Measurements from ENCODE around the gene BPIFB3.

DNA sequence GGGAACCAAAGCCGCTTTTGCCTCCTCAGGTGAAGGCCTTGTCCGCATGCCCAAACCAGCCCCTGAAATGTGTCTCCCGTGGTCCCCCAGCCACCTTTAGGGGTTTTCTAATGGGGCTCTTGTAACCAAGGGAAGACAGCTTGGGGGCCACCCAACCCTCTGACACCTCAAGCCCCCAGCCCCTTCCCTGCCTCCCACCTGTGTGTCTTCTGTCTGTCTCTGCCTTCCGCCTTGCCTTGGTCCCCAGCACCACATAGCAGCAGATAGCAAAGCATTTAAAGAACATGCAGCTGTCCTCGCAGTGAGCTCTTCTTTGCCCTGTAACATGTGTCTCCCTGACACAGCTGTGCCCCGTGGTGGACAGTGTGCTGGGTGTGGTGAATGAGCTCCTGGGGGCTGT lies 9.6 kb downstream of the BPIFB3 start:
- TF ChIP-seq GABPB1 (CRISPR knock-in tag; IDR thresholded peaks at IDR 0.05): no peak
- TF ChIP-seq CTCF (IDR thresholded peaks at IDR 0.05): no peak
- TF ChIP-seq CREB1 (CRISPR knock-in tag; IDR thresholded peaks at IDR 0.05): no peak
- no peak for TF ChIP-seq OVOL2 (CRISPR knock-in tag; IDR thresholded peaks at IDR 0.05; ENCODE audit: borderline replicate concordance)
- TF ChIP-seq TP53 (CRISPR knock-in tag; IDR thresholded peaks at IDR 0.05): no peak
- no peak for TF ChIP-seq TEAD4 (CRISPR knock-in tag; IDR thresholded peaks at IDR 0.05)

All from WTC11 (cell line).